ENCODE results near the gene SUPT4H1. TPM values are rescaled to one million over a fixed set of nuclear protein-coding genes. Genes with fewer than 3 reads are reported as not detected.
A peak's percentile ranks its signal among the peaks of the same experiment; 100 is the strongest.

Gene SUPT4H1
- total RNA-seq, 1 experiment from 2014 or later: 109 TPM

DNA sequence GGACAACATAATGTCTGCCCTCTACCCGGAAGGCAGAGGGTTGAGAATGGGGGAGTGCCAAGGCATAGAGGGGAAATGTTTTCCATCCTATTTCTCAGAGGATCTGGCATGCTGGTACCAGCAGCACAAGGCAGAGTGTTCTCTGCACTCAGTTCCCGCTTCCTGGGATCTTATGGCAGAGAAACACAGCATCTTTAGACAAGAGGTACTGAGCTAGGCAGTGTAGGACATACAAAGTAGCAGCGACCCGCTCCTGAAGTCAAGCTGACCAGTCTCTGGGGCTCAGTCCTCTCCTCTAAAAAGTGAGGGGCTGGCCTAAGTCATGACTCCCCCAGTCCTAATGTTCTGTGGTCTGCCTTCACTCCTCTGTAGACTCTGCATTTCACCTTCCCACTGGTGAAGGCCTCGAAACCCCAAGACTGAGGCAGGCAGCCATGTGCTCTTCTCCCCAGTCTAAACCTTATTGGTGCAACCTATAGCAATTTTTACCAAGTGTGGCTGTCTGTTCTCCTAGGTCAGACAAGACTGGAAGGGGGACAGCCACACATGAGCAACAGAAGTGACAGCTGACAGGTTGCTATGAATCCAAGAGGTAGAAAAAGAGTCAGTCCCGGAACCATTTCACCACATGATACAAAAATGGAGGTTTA lies 12.1 kb downstream of the SUPT4H1 start:
- no peaks in the 10 kb centered on the region for H3K79me1 ChIP-seq (ENCODE audit: insufficient read depth, low read depth, low read length, poor library complexity, severe bottlenecking)
- no peaks in the 10 kb centered on the region for H4K20me1 ChIP-seq (ENCODE audit: control insufficient read depth, insufficient read depth, insufficient read length)
- Mint-ChIP-seq H3K27ac (peak overlapping the region; percentile 51 to 96 (median 74); a peak in 1 of 7 replicates), H3K27me3 (ENCODE audit: low read depth) (peaks cover 9% of the 10 kb centered on the region), H3K4me1 (peaks cover 27 to 32% of the 10 kb centered on the region in 2 experiments), H3K9me3 (no peaks in the 10 kb centered on the region), H3K36me3 (ENCODE audit: insufficient read depth in 1 of 3, low read depth in 3 of 3) (peaks cover 3 to 11% (median 11%) of the 10 kb centered on the region in 3 experiments; a peak in 6 of 7 replicates), H3K4me3 (no peak overlapping the region)
- no peak overlapping the region for H2AFZ ChIP-seq (ENCODE audit: low read length)
- H2BK12ac ChIP-seq (ENCODE audit: insufficient read length, low read depth, low read length): no peak overlapping the region
- no peak overlapping the region for H2BK5ac ChIP-seq (ENCODE audit: insufficient read length, low read length)
- H3K27ac ChIP-seq (ENCODE audit: insufficient read length, low read depth, low read length): no peak overlapping the region
- no peak overlapping the region for H2AK5ac ChIP-seq (ENCODE audit: insufficient read length, low read length)
- no peak overlapping the region for H2BK120ac ChIP-seq (ENCODE audit: low read depth, low read length, poor library complexity, severe bottlenecking)
- H3K56ac ChIP-seq (ENCODE audit: insufficient read length, low read depth, low read length): no peak overlapping the region
- H3K9ac ChIP-seq (ENCODE audit: extremely low read depth, insufficient read length, low read length): no peak overlapping the region
- no peak overlapping the region for H2BK20ac ChIP-seq (ENCODE audit: low read depth, low read length, poor library complexity, severe bottlenecking)
- H3T11ph ChIP-seq (ENCODE audit: low read length): no peak overlapping the region
- H3K23ac ChIP-seq (ENCODE audit: insufficient read length, low read depth, low read length): no peak overlapping the region
- H3K79me2 ChIP-seq (ENCODE audit: insufficient read depth, low read length): no peaks in the 10 kb centered on the region
- no peak overlapping the region for H3K18ac ChIP-seq (ENCODE audit: insufficient read length, low read depth, low read length)
- no peak overlapping the region for H4K8ac ChIP-seq (replicated peaks; ENCODE audit: insufficient read length, low read depth, low read length)
- no peak overlapping the region for H4K91ac ChIP-seq (ENCODE audit: insufficient read length, low read depth, low read length)
- H3K27me3 ChIP-seq (ENCODE audit: insufficient read depth, low read length): no peaks in the 10 kb centered on the region
- H3K23me2 ChIP-seq (ENCODE audit: insufficient read length, low read depth, low read length, poor library complexity, severe bottlenecking): no peaks in the 10 kb centered on the region
- no peak overlapping the region for H3K4me2 ChIP-seq (ENCODE audit: insufficient read depth, insufficient read length, low read length)
- DNase-seq: no peak
- no peak overlapping the region for H4K5ac ChIP-seq (ENCODE audit: insufficient read length, low read depth, low read length)
- peaks cover 6% of the 10 kb centered on the region; the same call in 1 of the 2 replicates for H3K4me1 ChIP-seq (ENCODE audit: insufficient read depth, low read length)
- no peak overlapping the region for H2BK15ac ChIP-seq (ENCODE audit: low read depth, low read length)
- no peak overlapping the region for H3K14ac ChIP-seq (ENCODE audit: insufficient read depth, low read length)
- no CpG with 5 or more reads among the region's 6 CpGs for WGBS (ENCODE audit: extremely low coverage, insufficient read length, low lambda C conversion rate)
- no peaks in the 10 kb centered on the region for H3K9me3 ChIP-seq (ENCODE audit: control insufficient read depth, low read depth, low read length)
- no peak overlapping the region for H3K4ac ChIP-seq (ENCODE audit: low read depth, low read length)
- TF ChIP-seq, protein P1, sequence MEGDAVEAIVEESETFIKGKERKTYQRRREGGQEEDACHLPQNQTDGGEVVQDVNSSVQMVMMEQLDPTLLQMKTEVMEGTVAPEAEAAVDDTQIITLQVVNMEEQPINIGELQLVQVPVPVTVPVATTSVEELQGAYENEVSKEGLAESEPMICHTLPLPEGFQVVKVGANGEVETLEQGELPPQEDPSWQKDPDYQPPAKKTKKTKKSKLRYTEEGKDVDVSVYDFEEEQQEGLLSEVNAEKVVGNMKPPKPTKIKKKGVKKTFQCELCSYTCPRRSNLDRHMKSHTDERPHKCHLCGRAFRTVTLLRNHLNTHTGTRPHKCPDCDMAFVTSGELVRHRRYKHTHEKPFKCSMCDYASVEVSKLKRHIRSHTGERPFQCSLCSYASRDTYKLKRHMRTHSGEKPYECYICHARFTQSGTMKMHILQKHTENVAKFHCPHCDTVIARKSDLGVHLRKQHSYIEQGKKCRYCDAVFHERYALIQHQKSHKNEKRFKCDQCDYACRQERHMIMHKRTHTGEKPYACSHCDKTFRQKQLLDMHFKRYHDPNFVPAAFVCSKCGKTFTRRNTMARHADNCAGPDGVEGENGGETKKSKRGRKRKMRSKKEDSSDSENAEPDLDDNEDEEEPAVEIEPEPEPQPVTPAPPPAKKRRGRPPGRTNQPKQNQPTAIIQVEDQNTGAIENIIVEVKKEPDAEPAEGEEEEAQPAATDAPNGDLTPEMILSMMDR (conservative IDR thresholded peaks at IDR 0.05): no peak

All from H9 (cell line).